ENCODE data around the gene PIM3.

PIM3 gene

GRCh38 chr22:49996119-49996517, 35.5 kb downstream of the PIM3 start:
- no peaks in the 10 kb centered on the region for H3K9me3 ChIP-seq (replicated peaks; ENCODE audit: insufficient read depth, low read length)
- no peak overlapping the region for H3K4me2 ChIP-seq (ENCODE audit: low read depth, low read length)
- no peak overlapping the region for H2AFZ ChIP-seq (ENCODE audit: low read length)
- H3K27me3 ChIP-seq (replicated peaks; ENCODE audit: insufficient read depth, low read length) = peaks cover 25% of the 10 kb centered on the region
- no peak overlapping the region for H3K9ac ChIP-seq (ENCODE audit: low read length)
- H3K9me2 ChIP-seq (replicated peaks; ENCODE audit: insufficient read depth, low read length) = no peaks in the 10 kb centered on the region
- no peaks in the 10 kb centered on the region for H3K79me2 ChIP-seq (ENCODE audit: low read length)
- H3K4me1 ChIP-seq (ENCODE audit: low read length) = no peaks in the 10 kb centered on the region
- no peak overlapping the region for H3K27ac ChIP-seq (ENCODE audit: low read length)
- TF ChIP-seq EZH2 (optimal IDR thresholded peaks at IDR 0.05; ENCODE audit: low read depth, low read length) = no peak
- TF ChIP-seq EZH2phosphoT487 (IDR thresholded peaks at IDR 0.05; ENCODE audit: low read length) = no peak
- TF ChIP-seq CTCF (IDR thresholded peaks at IDR 0.05; ENCODE audit: low read length) = no peak
- no peaks in the 10 kb centered on the region for H3K36me3 ChIP-seq (replicated peaks; ENCODE audit: insufficient read depth, low read length)
- H3F3A ChIP-seq (ENCODE audit: insufficient read depth, low read length) = no peaks in the 10 kb centered on the region
- no peak overlapping the region for H3K4me3 ChIP-seq (ENCODE audit: low read length)
- no peaks in the 10 kb centered on the region for H4K20me1 ChIP-seq (ENCODE audit: insufficient read depth, low read length)
- DNase-seq = no peak

DNA sequence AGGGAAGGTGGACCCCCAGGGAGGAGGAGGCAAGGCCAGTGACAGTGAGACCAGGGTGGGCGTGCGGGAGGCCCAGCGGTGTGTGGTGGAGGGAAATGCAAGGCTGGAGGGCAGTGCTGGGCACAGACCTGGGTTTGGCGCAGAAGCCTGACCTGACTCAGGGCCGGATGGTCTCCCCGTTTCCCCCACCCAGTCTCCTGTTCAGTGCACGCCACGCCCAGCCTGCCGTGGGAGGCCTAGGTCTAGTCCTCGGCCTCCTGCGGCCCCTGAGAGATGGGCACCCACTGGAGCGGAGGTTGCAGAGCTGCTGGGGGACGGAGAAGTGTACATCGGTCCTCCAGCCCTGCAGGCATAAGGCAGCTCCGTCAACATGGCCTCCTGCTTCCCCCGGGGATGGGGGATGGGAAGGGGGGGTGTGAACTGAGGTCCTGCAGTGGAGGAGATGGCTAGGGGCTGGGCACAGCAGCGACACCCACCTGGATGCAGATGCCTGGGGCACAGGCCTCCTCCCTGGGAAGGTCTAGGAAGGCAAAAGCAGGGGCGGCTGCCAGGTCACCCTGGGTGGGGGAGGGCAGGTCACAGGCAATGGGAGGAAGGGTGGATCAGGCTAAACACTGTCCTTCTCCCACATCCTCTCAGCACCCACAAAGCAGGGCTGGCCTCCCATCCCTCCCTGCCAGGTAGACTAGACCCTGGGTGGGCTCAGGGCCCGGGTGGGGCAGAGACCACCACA, 36.1 kb downstream of the PIM3 start:
- TF ChIP-seq EZH2phosphoT487 (IDR thresholded peaks at IDR 0.05; ENCODE audit: low read length) = no peak
- no peak for TF ChIP-seq CTCF (IDR thresholded peaks at IDR 0.05; ENCODE audit: low read length)
- no peak for TF ChIP-seq EZH2 (optimal IDR thresholded peaks at IDR 0.05; ENCODE audit: low read depth, low read length)
- no peak overlapping the region for H3K27ac ChIP-seq (ENCODE audit: low read length)

GRCh38 chr22:49997251-49997599, 36.7 kb downstream of the PIM3 start:
- DNase-seq = no peak

More for the DNA sequence above, 36.1 kb downstream of the PIM3 start:
- H3K79me2 ChIP-seq (ENCODE audit: low read length) = no peaks in the 10 kb centered on the region
- no peaks in the 10 kb centered on the region for H4K20me1 ChIP-seq (ENCODE audit: insufficient read depth, low read length)
- no peak overlapping the region for H3K9ac ChIP-seq (ENCODE audit: low read length)
- no peaks in the 10 kb centered on the region for H3K9me2 ChIP-seq (replicated peaks; ENCODE audit: insufficient read depth, low read length)
- no peaks in the 10 kb centered on the region for H3F3A ChIP-seq (ENCODE audit: insufficient read depth, low read length)
- no peak for DNase-seq
- no peaks in the 10 kb centered on the region for H3K4me1 ChIP-seq (ENCODE audit: low read length)
- no peak overlapping the region for H3K4me2 ChIP-seq (ENCODE audit: low read depth, low read length)
- H3K27me3 ChIP-seq (replicated peaks; ENCODE audit: insufficient read depth, low read length) = peaks cover 25% of the 10 kb centered on the region
- no peak overlapping the region for H2AFZ ChIP-seq (ENCODE audit: low read length)
- H3K4me3 ChIP-seq (ENCODE audit: low read length) = no peak overlapping the region
- H3K9me3 ChIP-seq (replicated peaks; ENCODE audit: insufficient read depth, low read length) = no peaks in the 10 kb centered on the region
- no peaks in the 10 kb centered on the region for H3K36me3 ChIP-seq (replicated peaks; ENCODE audit: insufficient read depth, low read length)

More at GRCh38 chr22:49997251-49997599, 36.7 kb downstream of the PIM3 start:
- Histone ChIP-seq H3K4me2 (ENCODE audit: low read depth, low read length) (no peak overlapping the region), H3K9me3 (replicated peaks; ENCODE audit: insufficient read depth, low read length) (no peaks in the 10 kb centered on the region), H3K4me1 (ENCODE audit: low read length) (no peaks in the 10 kb centered on the region), H2AFZ (ENCODE audit: low read length) (no peak overlapping the region), H3K27ac (ENCODE audit: low read length) (no peak overlapping the region), H3K9ac (ENCODE audit: low read length) (no peak overlapping the region), H3K4me3 (ENCODE audit: low read length) (no peak overlapping the region), H3K36me3 (replicated peaks; ENCODE audit: insufficient read depth, low read length) (no peaks in the 10 kb centered on the region), H3K27me3 (replicated peaks; ENCODE audit: insufficient read depth, low read length) (peaks cover 25% of the 10 kb centered on the region), H3K9me2 (replicated peaks; ENCODE audit: insufficient read depth, low read length) (no peaks in the 10 kb centered on the region), H3K79me2 (ENCODE audit: low read length) (no peaks in the 10 kb centered on the region), H4K20me1 (ENCODE audit: insufficient read depth, low read length) (no peaks in the 10 kb centered on the region), H3F3A (ENCODE audit: insufficient read depth, low read length) (no peaks in the 10 kb centered on the region)
- TF ChIP-seq EZH2phosphoT487 (IDR thresholded peaks at IDR 0.05; ENCODE audit: low read length) (no peak), CTCF (IDR thresholded peaks at IDR 0.05; ENCODE audit: low read length) (no peak), EZH2 (optimal IDR thresholded peaks at IDR 0.05; ENCODE audit: low read depth, low read length) (no peak)

Measured in MM.1S (cell line).